AG08396 (cell line): ENCODE measurements around the gene TAF1.
"Not testable (repeated sequence)": the region's sequence is repeated elsewhere in the genome, so short reads cannot be mapped to it uniquely, and the experiment has no call there.

Source experiments
- DNase-seq: peaks from one replicate; pipeline ENCODE4 v3.0.0; 2012; ENCODE audit warnings: low spot score, mixed read lengths

TAF1 gene, protein sequence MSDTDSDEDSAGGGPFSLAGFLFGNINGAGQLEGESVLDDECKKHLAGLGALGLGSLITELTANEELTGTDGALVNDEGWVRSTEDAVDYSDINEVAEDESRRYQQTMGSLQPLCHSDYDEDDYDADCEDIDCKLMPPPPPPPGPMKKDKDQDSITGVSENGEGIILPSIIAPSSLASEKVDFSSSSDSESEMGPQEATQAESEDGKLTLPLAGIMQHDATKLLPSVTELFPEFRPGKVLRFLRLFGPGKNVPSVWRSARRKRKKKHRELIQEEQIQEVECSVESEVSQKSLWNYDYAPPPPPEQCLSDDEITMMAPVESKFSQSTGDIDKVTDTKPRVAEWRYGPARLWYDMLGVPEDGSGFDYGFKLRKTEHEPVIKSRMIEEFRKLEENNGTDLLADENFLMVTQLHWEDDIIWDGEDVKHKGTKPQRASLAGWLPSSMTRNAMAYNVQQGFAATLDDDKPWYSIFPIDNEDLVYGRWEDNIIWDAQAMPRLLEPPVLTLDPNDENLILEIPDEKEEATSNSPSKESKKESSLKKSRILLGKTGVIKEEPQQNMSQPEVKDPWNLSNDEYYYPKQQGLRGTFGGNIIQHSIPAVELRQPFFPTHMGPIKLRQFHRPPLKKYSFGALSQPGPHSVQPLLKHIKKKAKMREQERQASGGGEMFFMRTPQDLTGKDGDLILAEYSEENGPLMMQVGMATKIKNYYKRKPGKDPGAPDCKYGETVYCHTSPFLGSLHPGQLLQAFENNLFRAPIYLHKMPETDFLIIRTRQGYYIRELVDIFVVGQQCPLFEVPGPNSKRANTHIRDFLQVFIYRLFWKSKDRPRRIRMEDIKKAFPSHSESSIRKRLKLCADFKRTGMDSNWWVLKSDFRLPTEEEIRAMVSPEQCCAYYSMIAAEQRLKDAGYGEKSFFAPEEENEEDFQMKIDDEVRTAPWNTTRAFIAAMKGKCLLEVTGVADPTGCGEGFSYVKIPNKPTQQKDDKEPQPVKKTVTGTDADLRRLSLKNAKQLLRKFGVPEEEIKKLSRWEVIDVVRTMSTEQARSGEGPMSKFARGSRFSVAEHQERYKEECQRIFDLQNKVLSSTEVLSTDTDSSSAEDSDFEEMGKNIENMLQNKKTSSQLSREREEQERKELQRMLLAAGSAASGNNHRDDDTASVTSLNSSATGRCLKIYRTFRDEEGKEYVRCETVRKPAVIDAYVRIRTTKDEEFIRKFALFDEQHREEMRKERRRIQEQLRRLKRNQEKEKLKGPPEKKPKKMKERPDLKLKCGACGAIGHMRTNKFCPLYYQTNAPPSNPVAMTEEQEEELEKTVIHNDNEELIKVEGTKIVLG (N-terminal part only)

DNA sequence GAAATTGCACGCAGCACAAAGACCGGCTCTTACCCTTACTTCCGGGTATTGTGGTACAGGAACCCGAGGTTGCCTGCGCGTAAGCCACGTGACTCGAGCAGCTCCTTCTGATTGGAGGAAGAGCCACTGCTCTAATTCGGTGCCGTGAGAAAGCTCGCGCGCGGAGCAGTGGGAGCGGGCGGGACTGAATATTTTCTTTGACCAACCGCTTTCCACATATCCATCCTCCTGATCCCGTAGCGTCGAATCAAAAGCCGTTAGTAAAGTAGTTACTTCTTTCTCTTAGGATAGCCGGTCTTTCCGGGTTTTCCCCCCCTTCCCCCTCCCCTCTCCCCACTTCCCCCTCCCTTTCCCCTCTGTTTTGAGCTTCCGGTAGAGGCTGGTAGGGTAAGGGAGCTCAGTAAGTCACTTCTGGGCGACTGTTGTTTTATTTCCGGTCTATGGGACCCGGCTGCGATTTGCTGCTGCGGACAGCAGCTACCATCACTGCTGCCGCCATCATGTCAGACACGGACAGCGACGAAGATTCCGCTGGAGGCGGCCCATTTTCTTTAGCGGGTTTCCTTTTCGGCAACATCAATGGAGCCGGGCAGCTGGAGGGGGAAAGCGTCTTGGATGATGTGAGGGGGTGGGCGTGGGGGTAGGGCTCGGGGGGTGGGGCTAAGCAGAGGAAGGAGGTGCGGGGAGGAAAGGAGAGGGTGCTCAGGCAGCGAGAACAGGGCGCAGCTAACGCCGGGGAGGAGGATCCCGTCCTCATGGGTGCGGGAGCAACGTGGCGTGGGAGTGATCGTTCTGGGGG is at the start of gene TAF1:
Gene TAF1, plus strand, starts transcription at position 483 of the 799 bp plus-strand sequence. Its CDS starts 18 bp downstream, at position 501.
- peak; percentile 90 for DNase-seq

DNA sequence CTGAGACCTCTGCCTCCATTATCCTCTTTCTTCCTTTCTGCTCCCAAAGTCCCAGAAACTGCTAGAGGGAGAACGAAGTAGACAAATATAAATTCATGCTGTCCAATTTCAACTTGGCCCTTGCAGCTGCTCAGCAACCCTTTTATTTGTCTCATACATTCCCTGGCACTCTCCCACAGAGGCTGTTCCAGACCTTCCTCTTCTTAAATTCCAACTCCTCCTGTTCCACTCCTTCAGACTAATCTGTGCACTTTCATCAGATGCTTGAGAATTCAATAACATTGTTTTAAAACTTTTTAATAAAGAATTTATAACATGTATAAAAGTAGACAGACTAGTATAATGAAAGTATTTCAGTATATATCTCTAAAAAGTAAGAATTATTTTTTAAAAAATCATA is 49.2 kb upstream of the TAF1 start:
- not testable (repeated sequence) for DNase-seq

DNA sequence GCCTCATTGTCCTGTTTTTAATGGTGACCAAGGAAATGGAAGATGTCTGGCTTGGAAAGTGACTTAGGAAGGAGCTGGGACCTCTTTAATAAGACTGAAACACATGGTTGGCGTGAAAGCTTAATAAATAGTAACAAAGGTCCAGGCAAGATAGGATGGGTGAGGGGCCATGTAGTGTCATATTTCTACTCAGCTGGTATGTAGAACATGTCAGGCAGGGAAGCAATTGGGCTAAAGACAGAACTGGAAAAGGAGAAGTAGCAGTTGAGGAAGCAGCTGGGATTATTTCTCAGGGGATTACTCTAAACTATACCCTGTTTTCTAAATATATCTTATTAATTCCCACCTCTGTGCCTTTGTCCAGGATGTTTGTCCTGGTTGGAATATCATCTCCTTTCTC is 46.0 kb upstream of the TAF1 start:
- no peak for DNase-seq

DNA sequence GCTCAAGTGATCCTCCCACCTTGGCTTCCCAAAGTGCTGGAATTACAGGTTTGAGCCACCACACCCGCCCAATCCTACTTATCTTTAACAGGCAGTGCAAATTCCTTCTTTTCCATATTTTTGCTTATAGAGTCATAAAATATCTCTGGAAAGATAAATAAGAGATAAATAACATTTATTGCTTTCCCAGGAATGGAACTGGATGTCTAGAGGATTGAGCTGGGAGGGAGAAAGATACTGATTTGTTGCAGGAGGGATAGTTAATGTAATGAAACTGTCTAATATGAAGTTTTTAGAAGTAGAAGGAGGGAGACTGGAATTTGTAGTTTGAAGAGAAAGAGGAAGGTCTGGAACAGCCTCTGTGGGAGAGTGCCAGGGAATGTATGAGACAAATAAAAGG is 44.4 kb upstream of the TAF1 start:
- DNase-seq = no peak

DNA sequence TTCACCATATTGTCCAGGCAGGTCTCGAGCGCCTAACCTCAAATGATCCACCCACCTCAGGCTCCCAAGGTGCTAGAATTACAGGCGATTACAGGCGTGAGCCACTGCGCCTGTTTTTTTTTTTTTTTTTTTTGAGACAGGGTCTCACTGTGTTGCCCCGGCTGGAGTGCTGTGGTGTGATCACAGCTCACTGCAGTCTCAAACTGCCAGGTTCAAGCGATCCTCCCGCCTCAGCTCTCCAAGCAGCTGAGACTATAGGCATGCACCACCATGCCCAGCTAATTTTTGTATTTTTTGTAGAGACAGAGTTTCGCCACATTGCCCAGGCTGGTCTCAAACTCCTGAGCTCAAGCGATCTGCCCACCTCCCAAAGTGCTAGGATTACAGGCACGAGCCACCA is 41.7 kb upstream of the TAF1 start:
- DNase-seq = not testable (repeated sequence)

DNA sequence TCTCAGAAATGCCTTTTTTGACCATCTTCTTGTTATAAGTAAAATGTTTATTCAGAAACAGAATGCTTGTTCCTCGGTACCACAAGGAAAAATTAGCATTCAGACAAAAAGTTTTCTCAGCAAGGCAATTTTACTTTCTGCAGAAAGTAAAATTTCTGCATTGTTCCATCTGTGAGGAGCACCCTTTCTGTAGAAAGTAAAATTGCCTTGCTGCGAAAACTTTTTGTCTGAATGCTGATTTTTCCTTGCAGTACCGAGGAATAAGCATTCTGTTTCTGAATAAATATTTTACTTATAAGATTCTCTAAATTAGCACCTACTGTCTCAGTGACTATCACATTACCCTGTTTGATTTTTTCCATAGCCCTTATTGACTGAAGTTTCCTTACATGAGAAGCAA is 39.8 kb upstream of the TAF1 start:
- DNase-seq = no peak

DNA sequence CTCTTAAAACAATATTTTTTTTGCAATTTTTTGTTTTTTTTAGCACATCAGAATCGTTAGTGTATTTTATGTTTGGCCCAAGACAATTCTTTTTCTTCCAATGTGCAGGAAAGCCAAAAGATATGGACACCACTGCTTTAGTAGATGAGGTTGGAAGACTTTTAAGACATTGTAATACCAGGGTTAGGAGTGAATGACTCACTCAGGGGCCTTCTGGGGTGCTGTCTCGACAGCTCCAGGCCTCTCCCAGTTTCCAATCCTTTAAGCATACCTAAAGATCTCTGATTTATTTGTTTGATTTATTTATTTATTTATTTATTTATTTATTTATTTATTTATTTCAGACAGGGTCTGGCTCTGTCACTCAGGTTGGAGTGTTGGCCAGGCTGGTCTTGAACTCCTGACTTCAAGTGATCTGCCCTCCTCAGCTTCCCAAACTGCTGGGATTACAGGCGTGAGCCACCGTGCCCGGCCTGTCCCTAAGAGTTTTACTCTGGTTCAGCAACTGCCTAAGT is 16.9 kb upstream of the TAF1 start:
- not testable (repeated sequence) for DNase-seq

DNA sequence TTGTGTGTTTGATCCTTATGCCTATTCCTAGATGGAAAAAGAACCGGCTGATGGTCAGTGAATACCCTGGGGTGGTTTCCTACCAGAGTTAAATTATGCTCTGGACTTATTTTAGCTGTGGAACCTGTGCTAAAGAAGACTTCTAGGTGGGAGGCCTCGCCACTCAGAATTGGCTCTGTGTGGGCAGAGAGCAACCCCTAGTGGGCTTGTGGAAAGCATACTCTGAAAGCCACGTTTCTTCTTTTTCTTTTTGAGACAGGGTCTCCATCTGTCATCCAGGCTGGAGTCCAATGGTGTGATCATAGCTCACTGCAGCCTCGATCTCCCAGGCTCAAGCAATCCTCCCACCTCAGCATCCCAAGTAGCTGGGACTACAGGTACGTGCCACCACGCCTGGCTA is 16.3 kb upstream of the TAF1 start:
- not testable (repeated sequence) for DNase-seq

DNA sequence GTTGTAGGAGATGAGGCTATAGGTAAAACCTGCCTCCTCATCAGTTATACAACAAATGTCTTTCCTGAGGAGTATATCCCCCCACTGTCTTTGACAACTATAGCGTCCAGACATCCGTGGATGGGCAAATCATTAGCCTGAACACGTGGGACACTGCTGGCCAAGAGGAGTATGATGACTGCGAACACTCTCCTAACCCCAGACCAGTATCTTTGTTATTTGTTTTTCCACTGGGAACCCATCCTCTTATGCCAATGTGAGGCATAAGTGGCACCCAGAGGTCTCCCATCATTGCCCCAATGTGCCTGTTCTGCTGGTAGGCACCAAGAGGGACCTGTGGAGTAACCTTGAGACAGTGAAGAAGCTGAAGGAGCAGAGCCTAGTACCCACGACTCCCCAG is 13.7 kb upstream of the TAF1 start:
- DNase-seq = not testable (repeated sequence)

DNA sequence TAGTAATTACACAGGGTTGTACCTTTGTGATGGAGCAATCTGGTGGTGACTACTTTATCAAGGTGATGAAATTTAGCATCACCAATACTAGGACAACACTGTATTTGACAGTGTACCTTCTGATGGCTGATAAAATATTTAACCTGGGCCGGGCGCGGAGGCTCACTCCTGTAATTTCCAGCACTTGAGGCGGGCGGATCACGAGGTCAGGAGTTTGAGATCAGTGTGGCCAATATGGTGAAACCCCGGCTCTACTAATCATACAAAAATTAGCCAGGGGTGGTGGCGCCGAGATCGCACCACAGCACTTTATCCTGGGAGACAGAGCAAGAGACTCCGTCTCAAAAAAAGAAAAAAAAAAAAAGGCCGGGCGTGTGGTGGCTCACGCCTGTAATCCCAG is 1.9 kb upstream of the TAF1 start:
- DNase-seq = no peak

DNA sequence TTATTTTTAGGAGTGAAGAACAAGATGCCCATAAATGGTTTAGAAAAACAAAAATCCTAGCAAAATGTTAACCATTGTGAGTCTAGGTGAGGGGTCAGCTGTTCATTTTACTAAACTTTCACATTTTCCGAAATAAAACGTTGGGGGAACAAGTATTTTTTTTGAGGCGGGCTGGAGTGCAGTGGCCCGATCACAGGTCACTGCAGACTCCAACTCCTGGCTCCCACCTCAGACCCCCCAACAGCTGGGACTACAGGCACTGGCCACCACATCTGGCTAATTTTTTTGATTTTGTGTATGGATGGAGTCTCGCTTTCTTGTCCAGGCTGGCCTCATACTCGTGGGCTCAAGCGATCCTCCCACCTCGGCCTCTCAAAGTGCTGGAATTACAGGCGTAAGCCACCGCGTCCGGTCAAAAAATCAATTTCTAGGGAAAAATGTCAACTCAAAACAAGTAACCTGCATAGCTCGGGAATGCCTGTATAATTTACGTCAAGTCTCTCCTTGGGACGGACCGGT is 742 bp upstream of the TAF1 start:
- no peak for DNase-seq

DNA sequence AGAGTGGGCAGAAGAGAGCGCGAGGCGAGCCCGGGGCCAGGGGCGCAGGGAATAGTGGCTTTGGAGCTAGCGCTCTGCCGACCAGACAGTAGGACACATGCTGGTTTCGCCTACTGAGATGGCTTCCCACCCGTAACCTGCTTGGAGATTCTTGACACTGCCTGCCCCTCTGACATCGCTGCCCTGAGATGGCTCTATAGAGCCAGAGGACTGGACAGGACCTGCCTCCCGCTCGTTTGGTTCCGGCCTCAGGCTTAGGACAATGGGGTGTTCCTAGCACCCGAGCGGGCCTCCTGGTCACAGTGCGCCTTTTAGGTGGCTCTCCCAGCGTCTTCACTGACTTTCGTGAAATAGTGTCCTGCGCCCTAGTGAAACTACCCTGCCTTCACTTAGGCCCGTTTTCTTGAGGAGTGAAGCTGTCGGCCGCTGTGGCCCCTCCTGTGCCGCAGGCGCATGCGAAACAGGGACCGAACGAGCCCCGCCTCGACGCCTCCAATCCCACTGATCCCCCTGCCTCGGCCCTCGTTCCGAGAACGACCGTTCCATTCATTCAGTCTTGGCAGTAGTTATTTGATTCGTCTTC is 608 bp downstream of the TAF1 start:
- DNase-seq = peak; percentile 17

DNA sequence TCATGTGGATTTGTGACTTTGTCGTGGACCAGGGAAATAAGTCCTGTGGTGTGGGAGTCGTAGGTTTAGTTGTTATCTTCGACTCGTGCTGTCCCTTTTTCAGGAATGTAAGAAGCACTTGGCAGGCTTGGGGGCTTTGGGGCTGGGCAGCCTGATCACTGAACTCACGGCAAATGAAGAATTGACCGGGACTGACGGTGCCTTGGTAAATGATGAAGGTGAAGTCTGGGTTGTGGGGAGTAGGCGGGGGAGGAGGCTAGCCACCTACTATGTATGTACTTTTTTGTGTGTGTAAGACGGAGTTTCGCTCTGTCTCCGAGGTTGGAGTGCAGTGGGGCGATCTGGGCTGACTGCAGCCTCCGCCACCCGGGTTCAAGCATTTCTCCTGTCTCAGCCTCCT is 1.2 kb downstream of the TAF1 start:
- no peak for DNase-seq

DNA sequence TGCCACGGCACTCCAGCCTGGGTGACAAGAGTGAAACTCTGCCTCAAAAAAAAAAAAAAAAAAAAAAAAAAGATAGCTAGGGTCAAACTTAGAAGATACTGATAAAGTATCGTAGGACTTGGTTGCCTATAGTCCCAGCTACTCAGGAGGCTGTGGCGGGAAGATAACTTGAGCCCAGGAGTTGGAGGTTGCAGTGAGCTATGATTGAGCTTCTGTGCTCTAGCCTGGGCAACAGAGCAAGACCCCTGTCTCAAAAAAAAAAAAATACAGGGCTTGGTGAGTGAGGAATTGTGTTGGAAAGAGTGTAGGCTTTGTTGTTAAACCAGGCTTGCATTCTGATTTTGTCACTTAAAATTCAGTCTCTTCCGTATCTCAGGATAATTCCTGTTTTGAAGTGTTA is 6.2 kb downstream of the TAF1 start:
- DNase-seq = no peak

DNA sequence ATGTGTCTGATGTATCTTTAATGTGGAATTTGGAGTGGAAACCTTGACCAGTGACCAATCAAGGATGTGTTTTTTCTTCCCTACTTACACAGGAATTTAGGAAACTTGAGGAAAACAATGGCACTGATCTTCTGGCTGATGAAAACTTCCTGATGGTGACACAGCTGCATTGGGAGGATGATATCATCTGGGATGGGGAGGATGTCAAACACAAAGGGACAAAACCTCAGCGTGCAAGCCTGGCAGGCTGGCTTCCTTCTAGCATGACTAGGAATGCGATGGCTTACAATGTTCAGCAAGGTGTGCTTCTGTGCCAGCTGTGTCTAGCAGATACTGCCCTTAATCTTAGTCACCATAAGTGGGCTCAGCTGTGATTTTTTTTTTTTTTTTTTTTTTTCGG is 12.6 kb downstream of the TAF1 start:
- no peak for DNase-seq

DNA sequence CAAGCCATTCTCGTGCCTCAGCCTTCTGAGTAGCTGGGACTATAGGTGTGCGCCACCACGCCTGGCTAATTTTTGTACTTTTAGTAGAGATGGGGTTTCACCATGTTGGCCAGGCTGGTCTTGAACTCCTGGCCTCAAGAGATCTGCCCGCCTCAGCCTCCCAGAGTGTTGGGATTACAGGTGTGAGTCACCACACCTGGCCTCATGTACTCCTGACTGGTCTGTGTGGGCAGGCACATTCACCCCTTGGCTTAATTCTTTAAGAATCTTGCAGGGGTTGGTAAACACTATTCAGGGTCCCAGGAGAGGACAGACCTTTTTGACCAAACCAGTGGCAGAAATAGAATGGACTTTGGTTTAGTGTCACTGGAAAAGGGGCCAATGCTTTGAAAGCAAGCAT is 25.6 kb downstream of the TAF1 start:
- not testable (repeated sequence) for DNase-seq

DNA sequence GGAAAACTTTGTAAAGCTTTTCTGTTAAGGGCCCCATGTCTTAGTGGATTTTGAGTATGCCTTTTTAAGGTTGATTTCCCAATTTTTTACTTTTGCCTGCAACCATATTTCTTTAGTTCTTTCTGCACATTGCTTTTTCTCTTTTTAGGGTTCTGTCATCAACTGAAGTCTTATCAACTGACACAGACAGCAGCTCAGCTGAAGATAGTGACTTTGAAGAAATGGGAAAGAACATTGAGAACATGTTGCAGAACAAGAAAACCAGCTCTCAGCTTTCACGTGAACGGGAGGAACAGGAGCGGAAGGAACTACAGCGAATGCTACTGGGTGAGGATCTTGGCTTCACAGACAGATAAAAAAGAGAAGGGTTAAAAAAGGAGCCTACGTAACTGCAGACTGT is 27.8 kb downstream of the TAF1 start:
- no peak for DNase-seq

DNA sequence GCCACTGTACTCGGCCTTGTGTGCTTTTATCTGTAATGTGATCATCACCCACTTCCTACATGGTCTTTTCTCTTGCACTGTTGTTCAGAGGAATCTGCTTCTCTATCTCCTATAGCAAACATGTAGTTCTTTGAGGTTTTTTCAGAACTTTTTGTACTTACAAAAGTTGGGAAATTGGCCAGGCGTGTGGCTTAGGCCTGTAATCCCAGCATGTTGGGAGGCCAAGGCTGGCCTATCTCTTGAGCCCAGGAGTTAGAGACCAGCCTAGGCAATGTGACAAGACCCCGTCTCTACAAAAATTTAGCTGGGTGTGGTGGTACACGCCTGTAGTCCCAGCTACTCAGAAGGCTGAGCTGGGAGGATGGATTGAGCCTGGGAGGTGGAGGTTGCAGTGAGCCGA is 30.4 kb downstream of the TAF1 start:
- no peak for DNase-seq

DNA sequence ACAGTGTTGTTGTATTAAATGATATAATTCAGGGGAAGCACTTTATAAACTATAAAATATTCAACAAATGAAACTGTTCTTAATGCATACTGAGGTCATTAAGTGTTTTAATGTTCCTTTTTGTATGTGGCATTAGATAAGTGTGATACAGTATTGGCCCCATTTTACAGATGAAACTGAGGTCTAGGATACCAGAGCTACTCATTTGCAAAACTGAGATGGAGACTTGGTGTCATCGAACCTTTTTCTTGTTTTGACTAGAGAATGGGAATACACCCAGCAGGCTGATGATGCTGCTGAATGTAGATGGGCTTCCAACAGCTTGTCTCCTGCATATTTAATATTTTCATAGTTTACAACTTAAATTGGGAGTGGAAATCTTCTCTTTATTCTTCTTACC is 34.6 kb downstream of the TAF1 start:
- DNase-seq = no peak

DNA sequence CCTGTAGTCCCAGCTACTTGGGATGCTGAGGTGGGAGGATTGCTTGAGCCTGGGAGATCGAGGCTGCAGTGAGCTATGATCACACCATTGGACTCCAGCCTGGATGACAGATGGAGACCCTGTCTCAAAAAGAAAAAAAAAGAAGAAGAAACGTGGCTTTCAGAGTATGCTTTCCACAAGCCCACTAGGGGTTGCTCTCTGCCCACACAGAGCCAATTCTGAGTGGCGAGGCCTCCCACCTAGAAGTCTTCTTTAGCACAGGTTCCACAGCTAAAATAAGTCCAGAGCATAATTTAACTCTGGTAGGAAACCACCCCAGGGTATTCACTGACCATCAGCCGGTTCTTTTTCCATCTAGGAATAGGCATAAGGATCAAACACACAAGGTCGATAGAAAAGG is 50.1 kb downstream of the TAF1 start:
- not testable (repeated sequence) for DNase-seq

DNA sequence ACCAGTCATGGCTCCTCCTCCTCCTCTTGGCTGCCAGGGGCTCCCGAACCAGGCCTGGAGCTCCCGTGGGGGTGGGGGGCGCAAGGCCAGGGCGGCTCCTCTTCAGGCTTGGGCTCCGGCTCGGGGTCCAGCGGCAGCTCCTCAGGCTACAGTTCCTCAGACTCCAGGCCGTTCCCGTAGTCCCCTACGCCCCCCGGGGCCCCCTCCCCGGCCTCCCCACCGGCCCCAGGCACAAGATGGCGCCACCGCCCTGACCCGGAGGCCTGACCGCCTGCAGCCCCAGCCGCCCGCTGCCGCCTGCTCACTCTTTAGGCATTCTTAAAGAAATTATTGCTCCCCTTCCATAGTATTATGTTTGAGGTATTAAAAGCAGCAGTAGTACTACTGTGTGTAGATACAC is 54.5 kb downstream of the TAF1 start:
- DNase-seq = no peak
